Panc1 (cell line): ENCODE data around the gene KRTAP9-9. TPM values are rescaled to one million over a fixed set of nuclear protein-coding genes. Genes with fewer than 3 reads are reported as not detected.
"Not testable (repeated sequence)": the region's sequence is repeated elsewhere in the genome, so short reads cannot be mapped to it uniquely, and the experiment has no call there.

Experiments
- ATAC-seq: fragments of 200-7000 bp; cut with Tn5 transposase; 2 replicates; pipeline ENCODE4 v1.9.1; 2020; ENCODE audit warnings: mild to moderate bottlenecking, moderate library complexity
- BruUV-seq: library from RNA; stranded (reverse); fragments of 400-500 nt; replicated peaks from 2 replicates; lab custom pipeline; 2021; lab: Mats Ljungman, UMichigan
- CTCF ChIA-PET: fragments of 300-600 bp; sonication (Branson Sonifier 250); formaldehyde crosslinking; loops from one replicate; lab custom pipeline; 2022; ENCODE audit warnings: antibody characterized with exemption; lab: Charles Lee
- POLR2A ChIA-PET: fragments of 300-600 bp; sonication (Branson Sonifier 250); formaldehyde crosslinking; loops from one replicate; lab custom pipeline; 2022; ENCODE audit warnings: antibody characterized with exemption; lab: Charles Lee
- DNase-seq: peaks from one replicate; pipeline ENCODE4 v3.0.0-alpha.2; 2010; ENCODE audit warnings: low read depth, low spot score
- H3K27ac ChIP-seq: 2 replicates; pipeline ENCODE4 v1.5.1; 2011; ENCODE audit warnings: mild to moderate bottlenecking, low read length, inconsistent platforms
- H3K27me3 ChIP-seq: fragments of 200-500 bp; sonication (Bioruptor generic); 2 replicates; pipeline ENCODE4 v1.6.0; 2014; ENCODE audit warnings: low read length, inconsistent platforms; ENCODE audit not compliant: control insufficient read depth, insufficient read depth
- H3K36me3 ChIP-seq: fragments of 200-500 bp; sonication (Bioruptor generic); 2 replicates; pipeline ENCODE4 v1.5.1; 2014; ENCODE audit warnings: inconsistent platforms, mild to moderate bottlenecking, low read length, moderate library complexity; ENCODE audit not compliant: control insufficient read depth, insufficient read depth
- H3K4me1 ChIP-seq: 2 replicates; pipeline ENCODE4 v1.5.1; 2011; ENCODE audit warnings: inconsistent platforms, mild to moderate bottlenecking, low read length, moderate library complexity; ENCODE audit not compliant: control insufficient read depth, insufficient read depth
- H3K4me3 ChIP-seq, 2 experiments: 2 replicates each; pipeline ENCODE4 v1.5.1; 2011 to 2012; ENCODE audit warnings: low read depth in 2 of 2, low read length in 2 of 2, mild to moderate bottlenecking in 2 of 2, inconsistent platforms in 1 of 2, moderate library complexity in 1 of 2
- H3K9me3 ChIP-seq: fragments of 200-500 bp; sonication (Bioruptor generic); 2 replicates; pipeline ENCODE4 v1.5.1; 2014; ENCODE audit warnings: low read depth, mild to moderate bottlenecking, inconsistent platforms, low read length, moderate library complexity; ENCODE audit not compliant: control insufficient read depth, insufficient read depth
- POLR2AphosphoS5 ChIP-seq: IDR thresholded peaks from 2 replicates; pipeline ENCODE4 v1.6.1; 2012; ENCODE audit warnings: mild to moderate bottlenecking, low read depth, low read length, moderate library complexity
- SIN3A ChIP-seq: IDR thresholded peaks from 2 replicates; pipeline ENCODE4 v1.6.1; 2012; ENCODE audit warnings: low read depth, mild to moderate bottlenecking, low read length, moderate library complexity, borderline replicate concordance; ENCODE audit not compliant: insufficient read depth
- TCF7L2 ChIP-seq: IDR thresholded peaks from 2 replicates; pipeline ENCODE4 v1.6.1; 2011; ENCODE audit warnings: mild to moderate bottlenecking, low read depth, low read length, inconsistent platforms
- in situ Hi-C: cut with HindIII; loops from 2 replicates; pipeline ENCODE4 v1.10.0; 2016; ENCODE audit warnings: low sequenced_read_pairs, low pct_unique_long_range_greater_than_20kb
- intact Hi-C: fragments of 100-400 bp; cut with micrococcal nuclease; formaldehyde crosslinking; loops from one replicate; pipeline ENCODE4 v1.10.0; 2022; ENCODE audit not compliant: unreplicated experiment
- total RNA-seq: library from RNA; stranded (reverse); gene quantifications from one replicate; pipeline ENCODE4 v1.2.1, GENCODE V29; 2021; ENCODE audit not compliant: unreplicated experiment
- TF ChIP-seq, protein P1 (sequence below), 2 experiments: IDR thresholded peaks; 2 replicates each; pipeline ENCODE4 v1.6.1; 2011 to 2012; ENCODE audit warnings: low read depth in 2 of 2, control low read depth in 1 of 2, low read length in 1 of 2, mild to moderate bottlenecking in 1 of 2, moderate library complexity in 1 of 2; ENCODE audit not compliant: insufficient read depth in 1 of 2
- TF ChIP-seq, protein P2 (sequence below): fragments of 450-650 bp; IDR thresholded peaks from 2 replicates; pipeline ENCODE4 v1.5.1; 2017; ENCODE audit warnings: mild to moderate bottlenecking

KRTAP9-9 gene
- total RNA-seq, 1 experiment from 2014 or later, result not detected

DNA sequence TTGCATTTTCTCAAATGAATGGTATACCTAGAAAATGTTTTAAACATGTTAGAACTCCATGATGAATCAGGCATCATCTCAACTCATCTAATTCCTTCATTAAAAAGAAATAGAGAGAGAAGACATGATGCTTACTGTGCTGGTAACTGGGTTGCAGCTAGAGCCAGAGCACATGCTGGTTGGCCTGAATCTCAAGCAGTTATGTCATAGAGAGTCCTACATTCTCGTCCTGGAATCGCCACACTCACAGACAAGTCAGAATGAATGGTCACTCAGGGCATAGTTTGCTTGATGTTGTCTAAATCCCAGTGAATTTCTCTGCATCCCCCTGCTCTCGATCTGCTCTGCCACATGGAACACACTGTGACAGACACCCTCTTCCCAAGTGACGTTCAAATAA is 18.1 kb upstream of the KRTAP9-9 start:
- not testable (repeated sequence) for H3K27ac ChIP-seq

DNA sequence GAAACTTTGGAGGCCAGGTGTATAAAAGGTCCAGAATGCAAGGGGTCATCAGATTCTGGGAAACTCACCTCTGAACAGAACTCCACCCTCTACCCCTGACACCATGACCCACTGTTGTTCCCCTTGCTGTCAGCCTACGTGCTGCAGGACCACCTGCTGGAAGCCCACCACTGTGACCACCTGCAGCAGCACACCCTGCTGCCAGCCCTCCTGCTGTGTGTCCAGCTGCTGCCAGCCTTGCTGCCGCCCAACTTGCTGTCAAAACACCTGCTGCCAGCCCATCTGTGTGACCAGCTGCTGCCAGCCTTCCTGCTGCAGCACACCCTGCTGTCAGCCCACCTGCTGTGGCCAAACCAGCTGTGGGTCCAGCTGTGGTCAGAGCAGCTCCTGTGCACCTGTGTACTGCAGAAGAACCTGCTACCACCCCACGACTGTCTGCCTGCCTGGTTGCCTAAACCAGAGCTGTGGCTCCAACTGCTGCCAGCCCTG is 17.2 kb upstream of the KRTAP9-9 start, which contains the start of gene KRTAP9-8:
Gene KRTAP9-8, plus strand, starts transcription at position 51 of the 489 bp plus-strand sequence. Its CDS starts 53 bp downstream, at position 104.
- ATAC-seq, H3K27ac ChIP-seq, in situ Hi-C loops, H3K4me3 ChIP-seq, CTCF ChIA-PET, DNase-seq, H3K9me3 ChIP-seq, intact Hi-C loops, H3K36me3 ChIP-seq, BruUV-seq, POLR2A ChIA-PET, H3K4me1 ChIP-seq: not testable (repeated sequence)
- H3K27me3 ChIP-seq, result peaks cover 23% of the 10 kb centered on the region

More for the DNA sequence above, 18.1 kb upstream of the KRTAP9-9 start:
- peaks cover 24% of the 10 kb centered on the region for H3K27me3 ChIP-seq
- ATAC-seq, H3K9me3 ChIP-seq, H3K4me1 ChIP-seq, DNase-seq, CTCF ChIA-PET, intact Hi-C loops, H3K36me3 ChIP-seq, H3K4me3 ChIP-seq, POLR2A ChIA-PET, BruUV-seq, in situ Hi-C loops: not testable (repeated sequence)

DNA sequence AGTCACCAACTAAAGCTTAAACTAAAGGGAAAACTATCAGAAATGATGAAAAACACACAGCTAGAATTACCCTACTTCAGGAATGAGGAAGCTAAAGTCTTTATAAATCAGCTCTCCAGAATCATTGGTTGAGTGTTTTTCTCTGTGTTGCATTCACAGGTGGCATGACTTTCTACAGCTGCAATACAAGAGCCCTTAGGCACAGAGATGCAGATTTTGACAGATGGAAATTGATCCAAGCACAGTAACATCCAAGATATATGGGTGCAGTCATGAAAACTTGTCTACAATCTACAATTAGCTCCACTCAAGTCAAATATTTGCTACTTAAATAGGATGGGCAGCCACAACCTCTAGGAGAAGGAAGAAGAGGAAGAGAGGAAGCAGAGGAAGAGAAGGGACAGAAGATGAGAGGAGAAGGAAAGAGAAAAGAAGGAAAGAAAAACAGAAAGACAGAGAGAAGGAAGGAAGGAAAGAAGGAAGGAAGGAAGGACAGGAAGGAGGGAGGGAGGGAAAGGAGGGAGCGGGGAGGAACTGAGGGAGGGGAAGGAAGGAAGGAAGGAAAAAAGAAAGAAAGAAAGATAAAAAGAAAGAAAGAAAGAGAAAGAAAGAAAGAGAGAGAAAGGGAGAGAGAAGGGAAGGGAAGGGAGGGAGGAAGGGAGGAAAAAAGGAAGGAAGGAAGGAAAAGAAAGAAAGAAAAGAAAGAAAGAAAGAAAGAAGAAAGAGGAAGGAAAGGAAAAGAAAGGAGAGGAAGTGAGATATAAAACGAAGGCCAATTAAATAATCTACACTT is 8.0 kb upstream of the KRTAP9-9 start:
- H3K36me3 ChIP-seq, BruUV-seq, DNase-seq, CTCF ChIA-PET, ATAC-seq, H3K9me3 ChIP-seq, in situ Hi-C loops, H3K4me3 ChIP-seq, H3K27ac ChIP-seq, H3K4me1 ChIP-seq, intact Hi-C loops, POLR2A ChIA-PET: not testable (repeated sequence)
- H3K27me3 ChIP-seq, result peaks cover 13% of the 10 kb centered on the region

DNA sequence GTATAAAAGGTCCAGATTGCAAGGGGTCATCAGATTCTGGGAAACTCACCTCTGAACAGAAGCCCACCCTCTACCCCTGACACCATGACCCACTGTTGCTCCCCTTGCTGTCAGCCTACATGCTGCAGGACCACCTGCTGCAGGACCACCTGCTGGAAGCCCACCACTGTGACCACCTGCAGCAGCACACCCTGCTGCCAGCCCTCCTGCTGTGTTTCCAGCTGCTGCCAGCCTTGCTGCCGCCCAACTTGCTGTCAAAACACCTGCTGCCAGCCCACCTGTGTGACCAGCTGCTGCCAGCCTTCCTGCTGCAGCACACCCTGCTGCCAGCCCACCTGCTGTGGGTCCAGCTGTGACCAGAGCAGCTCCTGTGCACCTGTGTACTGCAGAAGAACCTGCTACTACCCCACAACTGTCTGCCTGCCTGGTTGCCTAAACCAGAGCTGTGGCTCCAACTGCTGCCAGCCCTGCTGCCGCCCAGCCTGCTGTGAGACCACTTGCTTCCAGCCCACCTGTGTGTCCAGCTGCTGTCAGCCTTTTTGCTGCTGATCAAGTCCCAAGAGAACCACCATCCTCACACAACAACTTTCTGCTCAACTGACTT is 5.4 kb upstream of the KRTAP9-9 start, which contains the start of gene KRTAP9-4:
Gene KRTAP9-4, plus strand, starts transcription at position 51 of the 604 bp plus-strand sequence. Its CDS starts 34 bp downstream, at position 85.
- POLR2A ChIA-PET, in situ Hi-C loops, BruUV-seq, DNase-seq, intact Hi-C loops, H3K4me3 ChIP-seq, H3K9me3 ChIP-seq, H3K27ac ChIP-seq, H3K4me1 ChIP-seq, H3K36me3 ChIP-seq, ATAC-seq, CTCF ChIA-PET: not testable (repeated sequence)
- peaks cover 27% of the 10 kb centered on the region for H3K27me3 ChIP-seq

DNA sequence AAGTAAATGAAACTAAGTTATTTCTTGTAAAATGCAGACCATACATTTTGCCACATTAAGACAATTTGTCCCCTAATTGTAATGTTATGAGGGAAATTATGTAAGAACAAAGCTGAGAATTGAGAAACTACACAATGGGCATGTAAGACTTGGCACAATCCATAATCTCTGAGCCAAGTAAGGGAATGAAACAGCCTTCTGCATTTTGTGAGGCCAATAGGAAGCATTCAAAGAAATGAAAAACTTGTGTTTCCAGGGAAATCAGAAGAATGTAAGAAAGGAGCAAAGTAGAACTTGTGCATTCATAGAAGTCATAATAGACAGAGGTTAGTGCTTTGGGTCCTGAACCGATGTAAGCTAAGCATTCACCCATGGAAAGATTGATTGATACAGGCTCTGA is 3.9 kb upstream of the KRTAP9-9 start:
- DNase-seq (no peak), ATAC-seq (no peak)
- in situ Hi-C loops (no loop called here), intact Hi-C loops (no loop called here)
- TF ChIP-seq TCF7L2 (no peak), POLR2AphosphoS5 (no peak), SIN3A (no peak)
- TF ChIP-seq, protein P1, sequence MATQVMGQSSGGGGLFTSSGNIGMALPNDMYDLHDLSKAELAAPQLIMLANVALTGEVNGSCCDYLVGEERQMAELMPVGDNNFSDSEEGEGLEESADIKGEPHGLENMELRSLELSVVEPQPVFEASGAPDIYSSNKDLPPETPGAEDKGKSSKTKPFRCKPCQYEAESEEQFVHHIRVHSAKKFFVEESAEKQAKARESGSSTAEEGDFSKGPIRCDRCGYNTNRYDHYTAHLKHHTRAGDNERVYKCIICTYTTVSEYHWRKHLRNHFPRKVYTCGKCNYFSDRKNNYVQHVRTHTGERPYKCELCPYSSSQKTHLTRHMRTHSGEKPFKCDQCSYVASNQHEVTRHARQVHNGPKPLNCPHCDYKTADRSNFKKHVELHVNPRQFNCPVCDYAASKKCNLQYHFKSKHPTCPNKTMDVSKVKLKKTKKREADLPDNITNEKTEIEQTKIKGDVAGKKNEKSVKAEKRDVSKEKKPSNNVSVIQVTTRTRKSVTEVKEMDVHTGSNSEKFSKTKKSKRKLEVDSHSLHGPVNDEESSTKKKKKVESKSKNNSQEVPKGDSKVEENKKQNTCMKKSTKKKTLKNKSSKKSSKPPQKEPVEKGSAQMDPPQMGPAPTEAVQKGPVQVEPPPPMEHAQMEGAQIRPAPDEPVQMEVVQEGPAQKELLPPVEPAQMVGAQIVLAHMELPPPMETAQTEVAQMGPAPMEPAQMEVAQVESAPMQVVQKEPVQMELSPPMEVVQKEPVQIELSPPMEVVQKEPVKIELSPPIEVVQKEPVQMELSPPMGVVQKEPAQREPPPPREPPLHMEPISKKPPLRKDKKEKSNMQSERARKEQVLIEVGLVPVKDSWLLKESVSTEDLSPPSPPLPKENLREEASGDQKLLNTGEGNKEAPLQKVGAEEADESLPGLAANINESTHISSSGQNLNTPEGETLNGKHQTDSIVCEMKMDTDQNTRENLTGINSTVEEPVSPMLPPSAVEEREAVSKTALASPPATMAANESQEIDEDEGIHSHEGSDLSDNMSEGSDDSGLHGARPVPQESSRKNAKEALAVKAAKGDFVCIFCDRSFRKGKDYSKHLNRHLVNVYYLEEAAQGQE (IDR thresholded peaks at IDR 0.05; ENCODE audit: insufficient read depth in 1 of 2, low read depth in 2 of 2, low read length in 1 of 2), result no peak
- TF ChIP-seq, protein P2, sequence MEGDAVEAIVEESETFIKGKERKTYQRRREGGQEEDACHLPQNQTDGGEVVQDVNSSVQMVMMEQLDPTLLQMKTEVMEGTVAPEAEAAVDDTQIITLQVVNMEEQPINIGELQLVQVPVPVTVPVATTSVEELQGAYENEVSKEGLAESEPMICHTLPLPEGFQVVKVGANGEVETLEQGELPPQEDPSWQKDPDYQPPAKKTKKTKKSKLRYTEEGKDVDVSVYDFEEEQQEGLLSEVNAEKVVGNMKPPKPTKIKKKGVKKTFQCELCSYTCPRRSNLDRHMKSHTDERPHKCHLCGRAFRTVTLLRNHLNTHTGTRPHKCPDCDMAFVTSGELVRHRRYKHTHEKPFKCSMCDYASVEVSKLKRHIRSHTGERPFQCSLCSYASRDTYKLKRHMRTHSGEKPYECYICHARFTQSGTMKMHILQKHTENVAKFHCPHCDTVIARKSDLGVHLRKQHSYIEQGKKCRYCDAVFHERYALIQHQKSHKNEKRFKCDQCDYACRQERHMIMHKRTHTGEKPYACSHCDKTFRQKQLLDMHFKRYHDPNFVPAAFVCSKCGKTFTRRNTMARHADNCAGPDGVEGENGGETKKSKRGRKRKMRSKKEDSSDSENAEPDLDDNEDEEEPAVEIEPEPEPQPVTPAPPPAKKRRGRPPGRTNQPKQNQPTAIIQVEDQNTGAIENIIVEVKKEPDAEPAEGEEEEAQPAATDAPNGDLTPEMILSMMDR, result no peak
- no peaks in the 10 kb centered on the region for H3K36me3 ChIP-seq
- ChIA-PET CTCF (no interaction called here), POLR2A (no interaction called here)
- H3K4me1 ChIP-seq, result no peaks in the 10 kb centered on the region
- H3K9me3 ChIP-seq, result no peaks in the 10 kb centered on the region
- H3K4me3 ChIP-seq, result no peak overlapping the region
- H3K27ac ChIP-seq, result no peak overlapping the region
- H3K27me3 ChIP-seq, result peaks cover 30% of the 10 kb centered on the region
- no TSS peak for BruUV-seq
